ENCODE data around the gene GRAMD1A. TPM values are rescaled to one million over a fixed set of nuclear protein-coding genes. Genes with fewer than 3 reads are reported as not detected.

GRAMD1A gene
- total RNA-seq, 1 experiment from 2014 or later = 75.4 TPM

DNA sequence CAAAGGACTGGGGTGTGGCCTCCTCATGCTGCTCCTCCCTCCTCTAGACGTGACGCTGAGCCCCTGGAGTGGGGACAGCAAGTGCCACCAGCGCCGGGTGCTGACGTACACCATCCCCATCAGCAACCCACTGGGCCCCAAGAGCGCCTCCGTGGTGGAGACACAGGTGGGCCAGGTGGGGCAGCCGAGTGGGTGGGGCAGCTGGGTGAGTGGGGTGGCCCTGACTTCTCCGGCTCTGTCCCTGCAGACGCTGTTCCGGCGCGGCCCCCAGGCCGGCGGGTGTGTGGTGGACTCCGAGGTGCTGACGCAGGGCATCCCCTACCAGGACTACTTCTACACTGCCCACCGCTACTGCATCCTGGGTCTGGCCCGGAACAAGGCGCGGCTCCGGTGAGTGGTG is 19.0 kb downstream of the GRAMD1A start:
- Histone ChIP-seq H2AFZ (ENCODE audit: low read depth, low read length, poor library complexity, severe bottlenecking) (no peak overlapping the region), H3K4me1 (ENCODE audit: control insufficient read depth in 1 of 2, insufficient read depth in 2 of 2, low read length in 2 of 2) (no peaks in the 10 kb centered on the region), H3K9me3 (ENCODE audit: control insufficient read depth in 1 of 2, insufficient read depth in 1 of 2, low read depth in 1 of 2, low read length in 2 of 2) (no peaks in the 10 kb centered on the region), H3K27ac (ENCODE audit: low read depth, low read length) (no peak overlapping the region), H3K9me2 (ENCODE audit: insufficient read depth) (no peaks in the 10 kb centered on the region), H4K20me1 (ENCODE audit: insufficient read depth) (no peaks in the 10 kb centered on the region), H3K27me3 (ENCODE audit: insufficient read depth, low read length) (no peaks in the 10 kb centered on the region), H3K9ac (ENCODE audit: low read length) (no peak overlapping the region), H3K4me3 (replicated peaks in 1 of 2; ENCODE audit: low read depth in 1 of 2, low read length in 2 of 2) (no peak overlapping the region), H3K4me2 (ENCODE audit: low read length) (no peak overlapping the region), H3K36me3 (ENCODE audit: control insufficient read depth in 1 of 2, insufficient read depth in 2 of 2, low read length in 2 of 2) (peaks cover 25 to 36% of the 10 kb centered on the region in 2 experiments; a peak in 3 of 4 replicates), H3K79me2 (ENCODE audit: insufficient read depth, low read length) (no peaks in the 10 kb centered on the region)
- CTCF ChIA-PET = no interaction called here
- DNase-seq (ENCODE audit: low read depth, low spot score) = no peak
- POLR2A ChIA-PET = no interaction called here
- TF ChIP-seq POLR2A (IDR thresholded peaks at IDR 0.05; ENCODE audit: borderline replicate concordance, extremely low read depth, insufficient read depth, insufficient read length) (no peak), RAD21 (IDR thresholded peaks at IDR 0.05; ENCODE audit: low read depth) (no peak)
- no peak for ATAC-seq
- BruUV-seq (replicated peaks) = no TSS peak
- RAD21 ChIA-PET (ENCODE audit: low non-redundant PET in 1 of 2, low total read pairs in 2 of 2, uncharacterized antibody in 2 of 2, unreplicated experiment in 2 of 2) = no interaction called here
- intact Hi-C loops (cut with micrococcal nuclease) = no loop called here

DNA sequence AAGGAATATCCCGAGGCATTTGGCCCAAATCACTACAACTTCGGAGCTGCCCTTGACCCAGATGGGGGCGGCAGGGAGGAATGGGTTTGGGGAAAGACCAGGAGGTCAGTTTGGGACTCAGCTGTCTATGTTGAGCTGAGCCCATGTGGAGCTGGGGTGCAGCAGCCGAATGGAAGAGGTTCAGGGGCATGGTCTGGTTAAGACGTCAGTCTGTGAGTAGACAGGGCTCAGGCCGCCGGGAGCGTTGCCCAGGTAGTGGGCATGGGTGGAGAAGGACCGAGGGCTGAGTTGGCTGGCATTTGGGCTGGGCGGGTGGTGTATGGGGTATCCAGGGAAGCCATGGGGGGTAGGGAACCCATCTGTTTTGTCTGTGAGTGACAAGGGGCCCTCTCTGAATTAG is 20.9 kb downstream of the GRAMD1A start:
- no peaks in the 10 kb centered on the region for H3K79me2 ChIP-seq (ENCODE audit: insufficient read depth, low read length)
- ChIA-PET RAD21 (ENCODE audit: low non-redundant PET in 1 of 2, low total read pairs in 2 of 2, uncharacterized antibody in 2 of 2, unreplicated experiment in 2 of 2) (no interaction called here), POLR2A (no interaction called here), CTCF (no interaction called here)
- H3K4me2 ChIP-seq (ENCODE audit: low read length) = no peak overlapping the region
- H3K4me1 ChIP-seq (ENCODE audit: control insufficient read depth in 1 of 2, insufficient read depth in 2 of 2, low read length in 2 of 2) = no peaks in the 10 kb centered on the region
- H3K9me3 ChIP-seq (ENCODE audit: control insufficient read depth in 1 of 2, insufficient read depth in 1 of 2, low read depth in 1 of 2, low read length in 2 of 2) = no peaks in the 10 kb centered on the region
- H4K20me1 ChIP-seq (ENCODE audit: insufficient read depth) = no peaks in the 10 kb centered on the region
- H3K9me2 ChIP-seq (ENCODE audit: insufficient read depth) = no peaks in the 10 kb centered on the region
- intact Hi-C loops (cut with micrococcal nuclease) = no loop called here
- no peak overlapping the region for H3K4me3 ChIP-seq (replicated peaks in 1 of 2; ENCODE audit: low read depth in 1 of 2, low read length in 2 of 2)
- TF ChIP-seq YY1 (IDR thresholded peaks at IDR 0.05; ENCODE audit: extremely low read depth, insufficient replicate concordance, low read depth, low read length) (no peak), EGR1 (IDR thresholded peaks at IDR 0.05; ENCODE audit: low read depth) (no peak), POLR2A (IDR thresholded peaks at IDR 0.05; ENCODE audit: borderline replicate concordance, extremely low read depth, insufficient read depth, insufficient read length) (no peak), ZFX (IDR thresholded peaks at IDR 0.05) (no peak), SRF (IDR thresholded peaks at IDR 0.05; ENCODE audit: low read depth) (no peak), CBX3 (IDR thresholded peaks at IDR 0.05; ENCODE audit: low read depth) (no peak), RAD21 (IDR thresholded peaks at IDR 0.05; ENCODE audit: low read depth) (no peak), EZH2phosphoT487 (IDR thresholded peaks at IDR 0.05; ENCODE audit: borderline replicate concordance) (no peak), ELF1 (IDR thresholded peaks at IDR 0.05; ENCODE audit: borderline replicate concordance, low read depth) (no peak), ZNF274 (IDR thresholded peaks at IDR 0.05; ENCODE audit: low read depth, low read length) (no peak), SP1 (IDR thresholded peaks at IDR 0.05; ENCODE audit: low read depth) (no peak), POLR2AphosphoS5 (IDR thresholded peaks at IDR 0.05; ENCODE audit: low read depth, low read length) (no peak), JUND (IDR thresholded peaks at IDR 0.05) (no peak), EZH2 (IDR thresholded peaks at IDR 0.05) (no peak), TCF7L2 (IDR thresholded peaks at IDR 0.05; ENCODE audit: borderline replicate concordance, extremely low read depth, insufficient read depth, insufficient read length) (no peak)
- TF ChIP-seq, protein P1, sequence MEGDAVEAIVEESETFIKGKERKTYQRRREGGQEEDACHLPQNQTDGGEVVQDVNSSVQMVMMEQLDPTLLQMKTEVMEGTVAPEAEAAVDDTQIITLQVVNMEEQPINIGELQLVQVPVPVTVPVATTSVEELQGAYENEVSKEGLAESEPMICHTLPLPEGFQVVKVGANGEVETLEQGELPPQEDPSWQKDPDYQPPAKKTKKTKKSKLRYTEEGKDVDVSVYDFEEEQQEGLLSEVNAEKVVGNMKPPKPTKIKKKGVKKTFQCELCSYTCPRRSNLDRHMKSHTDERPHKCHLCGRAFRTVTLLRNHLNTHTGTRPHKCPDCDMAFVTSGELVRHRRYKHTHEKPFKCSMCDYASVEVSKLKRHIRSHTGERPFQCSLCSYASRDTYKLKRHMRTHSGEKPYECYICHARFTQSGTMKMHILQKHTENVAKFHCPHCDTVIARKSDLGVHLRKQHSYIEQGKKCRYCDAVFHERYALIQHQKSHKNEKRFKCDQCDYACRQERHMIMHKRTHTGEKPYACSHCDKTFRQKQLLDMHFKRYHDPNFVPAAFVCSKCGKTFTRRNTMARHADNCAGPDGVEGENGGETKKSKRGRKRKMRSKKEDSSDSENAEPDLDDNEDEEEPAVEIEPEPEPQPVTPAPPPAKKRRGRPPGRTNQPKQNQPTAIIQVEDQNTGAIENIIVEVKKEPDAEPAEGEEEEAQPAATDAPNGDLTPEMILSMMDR (IDR thresholded peaks at IDR 0.05 in 2 of 3, conservative IDR thresholded peaks at IDR 0.05 in 1 of 3; ENCODE audit: borderline replicate concordance in 1 of 3, insufficient read depth in 1 of 3, low read depth in 2 of 3, low read length in 2 of 3) = no peak
- TF ChIP-seq, protein P2, sequence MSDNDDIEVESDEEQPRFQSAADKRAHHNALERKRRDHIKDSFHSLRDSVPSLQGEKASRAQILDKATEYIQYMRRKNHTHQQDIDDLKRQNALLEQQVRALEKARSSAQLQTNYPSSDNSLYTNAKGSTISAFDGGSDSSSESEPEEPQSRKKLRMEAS (IDR thresholded peaks at IDR 0.05) = no peak
- H2AFZ ChIP-seq (ENCODE audit: low read depth, low read length, poor library complexity, severe bottlenecking) = no peak overlapping the region
- BruUV-seq (replicated peaks) = no TSS peak
- H3K9ac ChIP-seq (ENCODE audit: low read length) = no peak overlapping the region
- peaks cover 18 to 32% of the 10 kb centered on the region in 2 experiments; a peak in 2 of 4 replicates for H3K36me3 ChIP-seq (ENCODE audit: control insufficient read depth in 1 of 2, insufficient read depth in 2 of 2, low read length in 2 of 2)
- no peak for DNase-seq (ENCODE audit: low read depth, low spot score)
- no peaks in the 10 kb centered on the region for H3K27me3 ChIP-seq (ENCODE audit: insufficient read depth, low read length)
- no peak for ATAC-seq
- H3K27ac ChIP-seq (ENCODE audit: low read depth, low read length) = no peak overlapping the region
